Urinary bladder (tissue), 4 donors: ENCODE results near the gene COPB1. TPM values are rescaled to one million over a fixed set of nuclear protein-coding genes. Genes with fewer than 3 reads are reported as not detected.
A peak's percentile ranks its signal among the peaks of the same experiment; 100 is the strongest.

Experiments used
- DNase-seq: peaks from one replicate; pipeline ENCODE4 v3.0.0-alpha.2; 2015; ENCODE audit errors: extremely low spot score
- H3K27ac ChIP-seq: one replicate; pipeline ENCODE4 v1.5.1; 2013; ENCODE audit warnings: low read depth, mild to moderate bottlenecking, moderate library complexity
- H3K36me3 ChIP-seq: one replicate; pipeline ENCODE4 v1.6.1; 2013; ENCODE audit warnings: mild to moderate bottlenecking, moderate library complexity; ENCODE audit not compliant: insufficient read depth
- H3K4me1 ChIP-seq: one replicate; pipeline ENCODE4 v1.6.1; 2013; ENCODE audit warnings: mild to moderate bottlenecking, moderate library complexity; ENCODE audit not compliant: insufficient read depth
- H3K4me3 ChIP-seq: one replicate; pipeline ENCODE4 v1.5.1; 2013; ENCODE audit warnings: low read depth, low read length
- WGBS: extraction: QIAGEN DNeasy Blood & Tissue Kit; methylation state at CpG from one replicate; pipeline ENCODE4 v1.1.7; 2013; 5-methylcytosine and 5-hydroxymethylcytosine counted together
- polyA plus RNA-seq: library from polyadenylated mRNA; stranded (reverse); fragments of 200-250 nt; gene quantifications from one replicate; pipeline ENCODE4 v1.2.3, GENCODE V29; 2013
- total RNA-seq: library from RNA; depleted of rRNA; stranded (reverse); fragments of >200 nt; gene quantifications from one replicate; pipeline ENCODE4 v1.2.3, GENCODE V29; 2014
- donor health status: healthy with polysubstance abuse.
- donor health status: healthy.

The COPB1 gene
- total and polyA plus RNA-seq, 2 donors: 58.2 to 258 TPM

- H3K4me3 ChIP-seq: no peak overlapping the region
- no peak overlapping the region for H3K27ac ChIP-seq
- H3K36me3 ChIP-seq: no peaks in the 10 kb centered on the region
- no peak for DNase-seq
- H3K4me1 ChIP-seq: no peaks in the 10 kb centered on the region
- 99% methylated on average over 2 of the region's 2 CpGs for WGBS
Observed at GRCh38 chr11:14529951-14530350, 30.3 kb upstream of the COPB1 start.

GRCh38 chr11:14529321-14529720 lies 29.7 kb upstream of the COPB1 start:
- H3K4me1 ChIP-seq: no peaks in the 10 kb centered on the region
- H3K36me3 ChIP-seq: no peaks in the 10 kb centered on the region
- 90% methylated on average over 3 of the region's 3 CpGs for WGBS
- no peak for DNase-seq
- no peak overlapping the region for H3K27ac ChIP-seq
- H3K4me3 ChIP-seq: no peak overlapping the region

GRCh38 chr11:14522801-14523200 lies 23.2 kb upstream of the COPB1 start:
- DNase-seq: no peak
- Histone ChIP-seq H3K36me3 (no peaks in the 10 kb centered on the region), H3K4me3 (no peak overlapping the region), H3K4me1 (no peaks in the 10 kb centered on the region), H3K27ac (no peak overlapping the region)
- 99% methylated on average over 1 of the region's 1 CpG for WGBS

GRCh38 chr11:14522245-14522644 lies 22.6 kb upstream of the COPB1 start:
- 100% methylated on average over 1 of the region's 1 CpG for WGBS
- no peak overlapping the region for H3K4me3 ChIP-seq
- no peaks in the 10 kb centered on the region for H3K4me1 ChIP-seq

GRCh38 chr11:14520747-14521151 lies 21.1 kb upstream of the COPB1 start:
- no peak for DNase-seq
- Histone ChIP-seq H3K4me1 (no peaks in the 10 kb centered on the region), H3K36me3 (peaks cover 1% of the 10 kb centered on the region), H3K27ac (no peak overlapping the region), H3K4me3 (peak overlapping the region; percentile 85)
- WGBS: 16% methylated on average over 11 of the region's 11 CpGs

More at GRCh38 chr11:14522245-14522644, 22.6 kb upstream of the COPB1 start:
- H3K27ac ChIP-seq: no peak overlapping the region
- H3K36me3 ChIP-seq: no peaks in the 10 kb centered on the region
- no peak for DNase-seq

GRCh38 chr11:14519917-14520746 lies 20.5 kb upstream of the COPB1 start, which contains the start of gene PSMA1:
Gene PSMA1 (minus strand): TSS chr11:14520386. CDS start chr11:14520299, 87 bp downstream.
- Histone ChIP-seq H3K36me3 (peaks cover 1% of the 10 kb centered on the region), H3K4me1 (no peaks in the 10 kb centered on the region), H3K27ac (peak within 1 kb of the TSS; percentile 77), H3K4me3 (peak within 1 kb of the TSS; percentile 85)
- DNase-seq: peak; percentile 92
- WGBS: under 1% methylated on average over 56 of the region's 56 CpGs

- WGBS: 1% methylated on average over 10 of the region's 10 CpGs
- H3K27ac ChIP-seq: peak overlapping the region; percentile 77
- peak overlapping the region; percentile 85 for H3K4me3 ChIP-seq
- DNase-seq: no peak
- H3K4me1 ChIP-seq: no peaks in the 10 kb centered on the region
- peaks cover 1% of the 10 kb centered on the region for H3K36me3 ChIP-seq
Observed at GRCh38 chr11:14519597-14519916, 19.9 kb upstream of the COPB1 start.

- H3K27ac ChIP-seq: no peak overlapping the region
- WGBS: 88% methylated on average over 3 of the region's 3 CpGs
Observed at GRCh38 chr11:14518820-14519219, 19.2 kb upstream of the COPB1 start.

GRCh38 chr11:14513800-14514199 lies 14.2 kb upstream of the COPB1 start:
- WGBS: 96% methylated on average over 4 of the region's 4 CpGs
- no peak overlapping the region for H3K4me3 ChIP-seq
- no peaks in the 10 kb centered on the region for H3K4me1 ChIP-seq
- DNase-seq: no peak
- H3K27ac ChIP-seq: no peak overlapping the region
- H3K36me3 ChIP-seq: peaks cover 5% of the 10 kb centered on the region

More at GRCh38 chr11:14518820-14519219, 19.2 kb upstream of the COPB1 start:
- no peak for DNase-seq
- Histone ChIP-seq H3K4me3 (peak overlapping the region; percentile 85), H3K4me1 (no peaks in the 10 kb centered on the region), H3K36me3 (peaks cover 1% of the 10 kb centered on the region)

- Histone ChIP-seq H3K27ac (no peak overlapping the region), H3K4me3 (no peak overlapping the region), H3K4me1 (no peaks in the 10 kb centered on the region), H3K36me3 (peaks cover 6% of the 10 kb centered on the region)
- WGBS: 95% methylated on average over 3 of the region's 3 CpGs
- DNase-seq: no peak
Observed at GRCh38 chr11:14506532-14506931, 6.9 kb upstream of the COPB1 start.

- H3K4me1 ChIP-seq: no peaks in the 10 kb centered on the region
- peaks cover 4% of the 10 kb centered on the region for H3K36me3 ChIP-seq
- no peak overlapping the region for H3K4me3 ChIP-seq
- DNase-seq: no peak
- WGBS: 77% methylated on average over 1 of the region's 1 CpG
- H3K27ac ChIP-seq: no peak overlapping the region
Observed at GRCh38 chr11:14503023-14503422, 3.4 kb upstream of the COPB1 start.

GRCh38 chr11:14502039-14502438 lies 2.4 kb upstream of the COPB1 start:
- peaks cover 4% of the 10 kb centered on the region for H3K36me3 ChIP-seq
- no peak overlapping the region for H3K27ac ChIP-seq
- H3K4me3 ChIP-seq: no peak overlapping the region
- WGBS: 95% methylated on average over 4 of the region's 4 CpGs
- DNase-seq: no peak
- H3K4me1 ChIP-seq: no peaks in the 10 kb centered on the region

GRCh38 chr11:14500181-14500651 lies 605 bp upstream of the COPB1 start:
- H3K36me3 ChIP-seq: peaks cover 2% of the 10 kb centered on the region
- WGBS: 1% methylated on average over 6 of the region's 6 CpGs
- peak; percentile 21 for DNase-seq

GRCh38 chr11:14499178-14499559 lies 442 bp downstream of the COPB1 start:
- DNase-seq: no peak
- Histone ChIP-seq H3K4me3 (peak overlapping the region; percentile 84), H3K27ac (no peak overlapping the region), H3K36me3 (peaks cover 4% of the 10 kb centered on the region), H3K4me1 (no peaks in the 10 kb centered on the region)
- under 1% methylated on average over 19 of the region's 19 CpGs for WGBS

More at GRCh38 chr11:14500181-14500651, 605 bp upstream of the COPB1 start:
- Histone ChIP-seq H3K4me1 (no peaks in the 10 kb centered on the region), H3K4me3 (peak overlapping the region; percentile 84), H3K27ac (peak overlapping the region; percentile 90)
